HG02610 (cell line): ENCODE measurements around the gene CHRDL2.

ENCODE experiments used
- ATAC-seq: cut with Tn5 transposase; IDR thresholded peaks from one replicate; pipeline ENCODE4 v1.9.1; 2021; ENCODE audit warnings: mild to moderate bottlenecking, moderate library complexity; ENCODE audit not compliant: unreplicated experiment

CHRDL2 gene

GRCh38 chr11:74748211-74749126, 17.2 kb upstream of the CHRDL2 start, which contains the start of gene RNF169:
Gene RNF169, plus strand, starts transcription at chr11:74748849. Its CDS starts 32 bp downstream, at chr11:74748881.
- peak; percentile 98 for ATAC-seq

- ATAC-seq = no peak
Measured at GRCh38 chr11:74746868-74747267, 15.6 kb upstream of the CHRDL2 start.

GRCh38 chr11:74744277-74744676, 13.1 kb upstream of the CHRDL2 start:
- no peak for ATAC-seq

GRCh38 chr11:74743640-74744039, 12.4 kb upstream of the CHRDL2 start:
- no peak for ATAC-seq

- ATAC-seq = no peak
Measured at GRCh38 chr11:74742070-74742469, 10.8 kb upstream of the CHRDL2 start.

- no peak for ATAC-seq
Measured at GRCh38 chr11:74739546-74740270, 8.5 kb upstream of the CHRDL2 start.

- no peak for ATAC-seq
Measured at GRCh38 chr11:74736031-74736430, 4.8 kb upstream of the CHRDL2 start.

GRCh38 chr11:74735365-74735928, 4.2 kb upstream of the CHRDL2 start:
- no peak for ATAC-seq

- no peak for ATAC-seq
Measured at GRCh38 chr11:74734559-74734925, 3.3 kb upstream of the CHRDL2 start.

GRCh38 chr11:74730571-74731260, 510 bp downstream of the CHRDL2 start:
- ATAC-seq = no peak

GRCh38 chr11:74729397-74729796, 1.8 kb downstream of the CHRDL2 start:
- ATAC-seq = no peak

- peak; percentile 83 for ATAC-seq
Measured at GRCh38 chr11:74726547-74727182, 4.6 kb downstream of the CHRDL2 start.

GRCh38 chr11:74725701-74726100, 5.5 kb downstream of the CHRDL2 start:
- no peak for ATAC-seq

- ATAC-seq = no peak
Measured at GRCh38 chr11:74723511-74723910, 7.7 kb downstream of the CHRDL2 start.

GRCh38 chr11:74721479-74721835, 9.8 kb downstream of the CHRDL2 start:
- ATAC-seq = no peak

GRCh38 chr11:74720596-74721478, 10.4 kb downstream of the CHRDL2 start:
- no peak for ATAC-seq

GRCh38 chr11:74719011-74719410, 12.2 kb downstream of the CHRDL2 start:
- ATAC-seq = no peak

GRCh38 chr11:74717221-74717969, 13.8 kb downstream of the CHRDL2 start:
- ATAC-seq = no peak

GRCh38 chr11:74714904-74715303, 16.3 kb downstream of the CHRDL2 start:
- ATAC-seq = no peak
